H9 (cell line): Measurements from ENCODE around the gene GALNT17. TPM values are rescaled to one million over a fixed set of nuclear protein-coding genes. Genes with fewer than 3 reads are reported as not detected.
A peak's percentile ranks its signal among the peaks of the same experiment; 100 is the strongest.

Experiments used
- DNase-seq: peaks from one replicate; pipeline ENCODE4 v3.0.0-alpha.2; 2017
- H2AFZ ChIP-seq: one replicate; pipeline ENCODE4 v1.6.1; 2013; ENCODE audit warnings: mild to moderate bottlenecking, low read length, control low read depth, moderate library complexity
- H2AK5ac ChIP-seq: 2 replicates; pipeline ENCODE4 v1.6.1; 2013; ENCODE audit warnings: low read length, control low read depth, mixed read lengths; ENCODE audit not compliant: insufficient read length
- H2BK120ac ChIP-seq: one replicate; pipeline ENCODE4 v1.6.1; 2013; ENCODE audit warnings: low read depth, mild to moderate bottlenecking, low read length, control low read depth, inconsistent platforms; ENCODE audit not compliant: poor library complexity, severe bottlenecking
- H2BK12ac ChIP-seq: 2 replicates; pipeline ENCODE4 v1.6.1; 2013; ENCODE audit warnings: low read length, control low read depth, mixed read lengths, low read depth; ENCODE audit not compliant: insufficient read length
- H2BK15ac ChIP-seq: 2 replicates; pipeline ENCODE4 v1.6.1; 2013; ENCODE audit warnings: low read depth, low read length, control low read depth
- H2BK20ac ChIP-seq: one replicate; pipeline ENCODE4 v1.6.1; 2013; ENCODE audit warnings: low read depth, mild to moderate bottlenecking, low read length, control low read depth, inconsistent platforms; ENCODE audit not compliant: poor library complexity, severe bottlenecking
- H2BK5ac ChIP-seq: 2 replicates; pipeline ENCODE4 v1.6.1; 2013; ENCODE audit warnings: low read length, control low read depth, mixed read lengths; ENCODE audit not compliant: insufficient read length
- H3K14ac ChIP-seq: 2 replicates; pipeline ENCODE4 v1.6.1; 2013; ENCODE audit warnings: low read length, control low read depth; ENCODE audit not compliant: insufficient read depth
- H3K18ac ChIP-seq: 2 replicates; pipeline ENCODE4 v1.6.1; 2013; ENCODE audit warnings: low read depth, mild to moderate bottlenecking, mixed read lengths, low read length, control low read depth; ENCODE audit not compliant: insufficient read length
- H3K23ac ChIP-seq: 2 replicates; pipeline ENCODE4 v1.6.1; 2013; ENCODE audit warnings: low read length, control low read depth, mixed read lengths, low read depth; ENCODE audit not compliant: insufficient read length
- H3K23me2 ChIP-seq: 2 replicates; pipeline ENCODE4 v1.6.1; 2013; ENCODE audit warnings: low read depth, mild to moderate bottlenecking, mixed read lengths, low read length, control low read depth; ENCODE audit not compliant: insufficient read length, poor library complexity, severe bottlenecking
- H3K27ac ChIP-seq: 2 replicates; pipeline ENCODE4 v1.5.1; 2013; ENCODE audit warnings: low read length, control low read depth, mixed read lengths, low read depth; ENCODE audit not compliant: insufficient read length
- H3K27me3 ChIP-seq: 2 replicates; pipeline ENCODE4 v1.6.1; 2013; ENCODE audit warnings: low read length, control low read depth, inconsistent platforms; ENCODE audit not compliant: insufficient read depth
- H3K4ac ChIP-seq: 2 replicates; pipeline ENCODE4 v1.6.1; 2013; ENCODE audit warnings: low read depth, mild to moderate bottlenecking, control low read depth, inconsistent platforms, low read length, moderate library complexity
- H3K4me1 ChIP-seq: 2 replicates; pipeline ENCODE4 v1.6.1; 2013; ENCODE audit warnings: low read length, control low read depth, inconsistent platforms; ENCODE audit not compliant: insufficient read depth
- H3K4me2 ChIP-seq: 2 replicates; pipeline ENCODE4 v1.6.1; 2013; ENCODE audit warnings: low read length, control low read depth, mixed read lengths; ENCODE audit not compliant: insufficient read length, insufficient read depth
- H3K56ac ChIP-seq: 2 replicates; pipeline ENCODE4 v1.6.1; 2013; ENCODE audit warnings: low read depth, mild to moderate bottlenecking, mixed read lengths, low read length, control low read depth; ENCODE audit not compliant: insufficient read length
- H3K79me1 ChIP-seq: 2 replicates; pipeline ENCODE4 v1.6.1; 2013; ENCODE audit warnings: low read depth, mild to moderate bottlenecking, moderate library complexity, low read length, control low read depth, inconsistent platforms; ENCODE audit not compliant: insufficient read depth, poor library complexity, severe bottlenecking
- H3K79me2 ChIP-seq: 2 replicates; pipeline ENCODE4 v1.6.1; 2013; ENCODE audit warnings: low read length, control low read depth, inconsistent platforms; ENCODE audit not compliant: insufficient read depth
- H3K9ac ChIP-seq: 2 replicates; pipeline ENCODE4 v1.6.1; 2013; ENCODE audit warnings: low read length, control low read depth, mixed read lengths; ENCODE audit not compliant: insufficient read length; ENCODE audit errors: extremely low read depth
- H3K9me3 ChIP-seq: one replicate; pipeline ENCODE4 v1.6.1; 2013; ENCODE audit warnings: low read depth, low read length, inconsistent platforms; ENCODE audit not compliant: control insufficient read depth
- H3T11ph ChIP-seq: one replicate; pipeline ENCODE4 v1.6.1; 2013; ENCODE audit warnings: mild to moderate bottlenecking, low read length, control low read depth, inconsistent platforms
- H4K20me1 ChIP-seq: one replicate; pipeline ENCODE4 v1.6.1; 2013; ENCODE audit not compliant: control insufficient read depth, insufficient read length, insufficient read depth
- H4K5ac ChIP-seq: 2 replicates; pipeline ENCODE4 v1.6.1; 2013; ENCODE audit warnings: low read depth, mild to moderate bottlenecking, mixed read lengths, low read length, control low read depth; ENCODE audit not compliant: insufficient read length
- H4K8ac ChIP-seq: replicated peaks from 2 replicates; pipeline ENCODE4 v1.6.1; 2013; ENCODE audit warnings: low read length, control low read depth, mixed read lengths, low read depth; ENCODE audit not compliant: insufficient read length
- H4K91ac ChIP-seq: 2 replicates; pipeline ENCODE4 v1.6.1; 2013; ENCODE audit warnings: low read depth, mild to moderate bottlenecking, moderate library complexity, mixed read lengths, low read length, control low read depth; ENCODE audit not compliant: insufficient read length
- H3K27ac Mint-ChIP-seq, 3 experiments: 2 replicates in 2 of 3; 3 replicates in 1 of 3; pipeline ENCODE4 v1.8.0; 2020 to 2021; ENCODE audit warnings: mixed read lengths in 3 of 3, mild to moderate bottlenecking in 1 of 3, moderate library complexity in 1 of 3
- H3K27me3 Mint-ChIP-seq: 2 replicates; pipeline ENCODE4 v1.8.0; 2021; ENCODE audit warnings: low read depth, mild to moderate bottlenecking, moderate library complexity, mixed read lengths
- H3K36me3 Mint-ChIP-seq, 3 experiments: 2 replicates in 2 of 3; 3 replicates in 1 of 3; pipeline ENCODE4 v1.8.0; 2020 to 2021; ENCODE audit warnings: low read depth in 3 of 3, mixed read lengths in 3 of 3; ENCODE audit not compliant: insufficient read depth in 1 of 3
- H3K4me1 Mint-ChIP-seq, 2 experiments: 2 replicates each; pipeline ENCODE4 v1.8.0; 2020; ENCODE audit warnings: mixed read lengths in 2 of 2
- H3K4me3 Mint-ChIP-seq, 2 experiments: 2 replicates in 1 of 2; 3 replicates in 1 of 2; pipeline ENCODE4 v1.8.0; 2020 to 2021; ENCODE audit warnings: mild to moderate bottlenecking in 2 of 2, mixed read lengths in 2 of 2, moderate library complexity in 1 of 2
- H3K9me3 Mint-ChIP-seq, 2 experiments: 2 replicates in 1 of 2; 3 replicates in 1 of 2; pipeline ENCODE4 v1.8.0; 2020; ENCODE audit warnings: mild to moderate bottlenecking in 2 of 2, mixed read lengths in 2 of 2, moderate library complexity in 1 of 2
- WGBS: extraction: QIAGEN DNeasy Blood & Tissue Kit; methylation state at CpG from one replicate; pipeline ENCODE4 v1.1.7; 2013; ENCODE audit warnings: missing lambda C conversion rate, low lambda C conversion rate, mixed read lengths; ENCODE audit not compliant: insufficient read length; ENCODE audit errors: extremely low coverage; 5-methylcytosine and 5-hydroxymethylcytosine counted together
- total RNA-seq: library from RNA; stranded (reverse); gene quantifications from 2 replicates; pipeline ENCODE4 v1.2.1, GENCODE V29; 2021
- TF ChIP-seq, protein P1 (sequence below): fragments of 200-600 bp; sonication (generic); conservative IDR thresholded peaks from 3 replicates; pipeline ENCODE4 v1.8.0; 2021; ENCODE audit warnings: antibody characterized with exemption, mild to moderate bottlenecking

Gene GALNT17
- total RNA-seq, 1 experiment from 2014 or later: 43.2 TPM

DNA sequence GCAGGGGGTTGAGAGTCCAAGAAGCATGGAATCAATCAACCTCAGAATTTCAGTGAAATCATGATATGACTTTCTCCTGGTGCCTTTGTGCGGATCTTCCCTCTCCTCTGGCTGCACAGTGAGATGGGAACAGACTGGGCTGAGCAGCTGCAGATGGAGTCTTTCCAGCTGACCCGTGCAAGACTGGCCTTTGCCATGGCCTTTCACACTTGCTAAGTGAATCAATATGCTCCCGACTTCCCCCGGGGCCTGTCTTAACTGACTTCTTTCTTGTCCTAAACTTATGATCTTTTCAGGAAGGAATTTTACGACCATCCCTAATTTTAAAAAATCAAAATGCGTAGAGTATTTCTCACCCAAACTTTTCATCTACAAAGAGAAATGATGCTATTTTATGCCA is 469.9 kb downstream of the GALNT17 start:
- Mint-ChIP-seq H3K4me1 (0 out of 4 replicates have a peak, but pooled peaks cover 0 to 3% of the 10 kb centered on the region in 2 experiments), H3K36me3 (peaks cover 0 to 10% (median 6%) of the 10 kb centered on the region in 3 experiments; a peak in 4 of 7 replicates), H3K4me3 (no peak overlapping the region), H3K9me3 (no peaks in the 10 kb centered on the region), H3K27ac (peak overlapping the region in 1 of 3 experiments; percentile 76; a peak in 2 of 7 replicates), H3K27me3 (no peaks in the 10 kb centered on the region)
- Histone ChIP-seq H3K56ac (no peak overlapping the region), H3K23ac (no peak overlapping the region), H2AFZ (no peak overlapping the region), H4K8ac (no peak overlapping the region), H2BK20ac (no peak overlapping the region), H3K79me1 (no peaks in the 10 kb centered on the region), H3T11ph (no peak overlapping the region), H2BK5ac (no peak overlapping the region), H2BK12ac (no peak overlapping the region), H3K79me2 (no peaks in the 10 kb centered on the region), H3K18ac (no peak overlapping the region), H3K14ac (no peak overlapping the region), H3K9me3 (no peaks in the 10 kb centered on the region), H2BK120ac (no peak overlapping the region), H3K4me1 (no peaks in the 10 kb centered on the region), H3K27ac (no peak overlapping the region), H3K4ac (no peak overlapping the region), H3K4me2 (no peak overlapping the region), H3K27me3 (0 out of 2 replicates have a peak, but pooled peaks cover 2% of the 10 kb centered on the region), H3K9ac (no peak overlapping the region), H3K23me2 (no peaks in the 10 kb centered on the region), H2BK15ac (no peak overlapping the region), H4K5ac (no peak overlapping the region), H4K20me1 (no peaks in the 10 kb centered on the region), H4K91ac (no peak overlapping the region), H2AK5ac (no peak overlapping the region)
- WGBS: 100% methylated on average over 1 of the region's 6 CpGs
- TF ChIP-seq, protein P1, sequence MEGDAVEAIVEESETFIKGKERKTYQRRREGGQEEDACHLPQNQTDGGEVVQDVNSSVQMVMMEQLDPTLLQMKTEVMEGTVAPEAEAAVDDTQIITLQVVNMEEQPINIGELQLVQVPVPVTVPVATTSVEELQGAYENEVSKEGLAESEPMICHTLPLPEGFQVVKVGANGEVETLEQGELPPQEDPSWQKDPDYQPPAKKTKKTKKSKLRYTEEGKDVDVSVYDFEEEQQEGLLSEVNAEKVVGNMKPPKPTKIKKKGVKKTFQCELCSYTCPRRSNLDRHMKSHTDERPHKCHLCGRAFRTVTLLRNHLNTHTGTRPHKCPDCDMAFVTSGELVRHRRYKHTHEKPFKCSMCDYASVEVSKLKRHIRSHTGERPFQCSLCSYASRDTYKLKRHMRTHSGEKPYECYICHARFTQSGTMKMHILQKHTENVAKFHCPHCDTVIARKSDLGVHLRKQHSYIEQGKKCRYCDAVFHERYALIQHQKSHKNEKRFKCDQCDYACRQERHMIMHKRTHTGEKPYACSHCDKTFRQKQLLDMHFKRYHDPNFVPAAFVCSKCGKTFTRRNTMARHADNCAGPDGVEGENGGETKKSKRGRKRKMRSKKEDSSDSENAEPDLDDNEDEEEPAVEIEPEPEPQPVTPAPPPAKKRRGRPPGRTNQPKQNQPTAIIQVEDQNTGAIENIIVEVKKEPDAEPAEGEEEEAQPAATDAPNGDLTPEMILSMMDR: no peak
- no peak for DNase-seq
